HG02973 (cell line): ENCODE data around the gene PTOV1.

Experiments
- ATAC-seq: cut with Tn5 transposase; IDR thresholded peaks from one replicate; pipeline ENCODE4 v1.9.1; 2021; ENCODE audit warnings: moderate library complexity; ENCODE audit not compliant: unreplicated experiment

PTOV1 gene

GRCh38 chr19:49850487-49851342, at the start of gene PTOV1:
TSS of gene PTOV1 (plus strand) at chr19:49851159.
- ATAC-seq, result peak; percentile 63

- ATAC-seq, result no peak
Measured at GRCh38 chr19:49801401-49801888, 49.5 kb upstream of the PTOV1 start.

- no peak for ATAC-seq
Measured at GRCh38 chr19:49801966-49802661, 48.8 kb upstream of the PTOV1 start.

GRCh38 chr19:49802836-49803528, 48.0 kb upstream of the PTOV1 start:
- no peak for ATAC-seq

- ATAC-seq, result no peak
Measured at GRCh38 chr19:49803529-49803856, 47.5 kb upstream of the PTOV1 start.

GRCh38 chr19:49805822-49806619, 44.9 kb upstream of the PTOV1 start:
- no peak for ATAC-seq

GRCh38 chr19:49806620-49806959, 44.4 kb upstream of the PTOV1 start:
- no peak for ATAC-seq

- ATAC-seq, result no peak
Measured at GRCh38 chr19:49807058-49807903, 43.7 kb upstream of the PTOV1 start.

GRCh38 chr19:49807904-49808675, 42.9 kb upstream of the PTOV1 start:
- no peak for ATAC-seq

GRCh38 chr19:49808711-49809159, 42.2 kb upstream of the PTOV1 start:
- no peak for ATAC-seq

- no peak for ATAC-seq
Measured at GRCh38 chr19:49809160-49809940, 41.6 kb upstream of the PTOV1 start.

GRCh38 chr19:49809941-49810389, 41.0 kb upstream of the PTOV1 start:
- ATAC-seq, result no peak

- no peak for ATAC-seq
Measured at GRCh38 chr19:49811328-49811727, 39.6 kb upstream of the PTOV1 start.

- ATAC-seq, result no peak
Measured at GRCh38 chr19:49812452-49812996, 38.4 kb upstream of the PTOV1 start.

GRCh38 chr19:49812997-49813861, 37.7 kb upstream of the PTOV1 start, which contains the start of gene FUZ:
TSS of gene FUZ (minus strand) at chr19:49813292. CDS start at chr19:49813106, 186 bp downstream.
- peak; percentile 49 for ATAC-seq

- ATAC-seq, result no peak
Measured at GRCh38 chr19:49814010-49814409, 36.9 kb upstream of the PTOV1 start.

- no peak for ATAC-seq
Measured at GRCh38 chr19:49816590-49816989, 34.4 kb upstream of the PTOV1 start.
